HG03025 (cell line): Measurements from ENCODE around the gene CPEB4.

ENCODE experiments used
- ATAC-seq: cut with Tn5 transposase; IDR thresholded peaks from one replicate; pipeline ENCODE4 v1.9.1; 2021; ENCODE audit warnings: mild to moderate bottlenecking, moderate library complexity; ENCODE audit not compliant: unreplicated experiment, low FRiP score

The CPEB4 gene

DNA sequence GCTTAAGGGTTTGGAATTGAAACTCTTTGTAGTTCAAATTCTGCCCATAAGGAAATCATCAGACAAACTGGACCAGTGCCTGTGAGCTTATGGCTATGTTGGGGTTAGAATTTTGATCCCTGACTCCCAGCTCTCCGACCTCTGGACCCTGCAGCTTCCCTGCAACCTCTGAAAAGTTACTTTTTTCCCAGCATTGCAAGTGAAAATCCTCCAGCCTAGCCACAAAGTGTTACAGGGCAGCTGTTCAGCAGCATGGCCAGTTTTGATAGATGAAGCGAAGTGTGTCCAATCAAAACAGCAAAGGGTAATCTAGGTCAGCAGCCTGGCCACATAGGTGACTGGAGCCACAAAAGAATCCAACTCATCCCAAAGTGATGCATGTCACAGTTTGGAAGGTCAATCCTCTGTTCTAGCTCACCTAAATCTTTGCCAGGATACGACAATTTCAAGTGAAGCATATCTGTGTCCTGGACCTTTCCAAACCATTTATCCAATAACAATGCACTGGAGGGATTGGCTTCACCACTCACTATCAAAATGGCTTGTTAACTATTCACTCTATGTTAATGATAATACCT is 4.7 kb upstream of the CPEB4 start:
- ATAC-seq, result no peak

GRCh38 chr5:173884402-173885053 is 3.6 kb upstream of the CPEB4 start:
- ATAC-seq, result no peak

DNA sequence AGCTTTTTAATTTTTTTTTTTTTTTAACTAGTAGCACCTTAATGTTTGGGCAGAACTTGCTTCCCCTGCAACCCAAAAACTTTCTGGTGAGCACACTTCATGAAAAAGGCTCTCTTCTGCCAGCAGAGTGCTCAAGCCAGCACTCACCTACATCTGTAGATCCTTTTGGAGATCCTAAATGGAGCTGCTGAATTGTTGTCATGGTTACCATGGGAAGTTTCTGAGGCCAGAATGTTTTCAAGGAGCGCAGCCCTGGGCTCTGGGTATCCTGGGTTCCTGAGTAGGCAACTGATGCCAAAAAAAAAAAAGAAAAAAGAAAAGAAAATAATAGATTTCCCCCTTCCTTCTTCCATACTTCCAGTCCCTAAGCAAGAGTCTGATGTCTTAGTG is 3.1 kb upstream of the CPEB4 start:
- no peak for ATAC-seq

DNA sequence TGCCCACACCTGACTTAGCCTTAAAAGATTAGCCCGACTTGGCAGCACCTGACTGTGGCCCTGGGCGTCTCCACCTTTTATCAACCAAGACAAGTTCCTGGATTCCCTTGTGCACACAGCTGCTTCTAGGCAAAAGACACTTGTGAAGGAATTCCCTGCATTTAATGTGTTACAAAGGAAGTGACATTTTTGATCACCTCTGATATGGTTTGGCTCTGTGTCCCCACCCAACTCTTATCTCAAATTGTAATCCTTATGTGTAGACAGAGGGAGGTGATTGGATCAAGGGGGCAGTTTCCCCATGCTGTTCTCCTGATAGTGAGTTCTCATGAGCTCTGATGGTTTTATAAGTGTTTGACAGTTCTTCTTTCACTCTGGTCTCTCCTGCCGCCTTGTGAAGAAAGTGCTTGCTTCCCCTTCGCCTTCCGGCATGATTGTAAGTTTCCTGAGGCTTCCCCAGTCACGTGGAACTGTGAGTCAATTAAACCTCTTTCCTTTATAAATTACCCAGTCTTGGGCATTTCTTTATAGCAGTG is 2.6 kb upstream of the CPEB4 start:
- no peak for ATAC-seq

DNA sequence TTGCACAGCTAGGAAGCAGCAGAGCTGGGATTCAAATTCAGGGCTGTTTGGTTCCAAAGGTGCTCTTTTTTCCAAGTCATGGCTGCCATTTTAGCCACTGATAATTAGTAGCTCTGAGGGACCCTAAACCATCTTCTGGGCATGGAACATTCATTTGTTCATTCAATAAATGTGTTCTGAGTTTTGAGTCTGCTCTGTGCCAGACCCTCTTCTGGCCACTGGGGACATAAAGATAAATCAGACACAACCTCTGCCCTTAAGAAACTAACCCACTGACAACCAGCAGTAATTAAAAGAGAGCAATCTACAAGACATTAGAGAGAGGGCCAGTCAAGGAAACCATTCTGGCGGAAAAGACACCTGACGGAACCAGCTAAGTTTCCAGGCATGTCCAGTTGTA is 2.0 kb upstream of the CPEB4 start:
- no peak for ATAC-seq

DNA sequence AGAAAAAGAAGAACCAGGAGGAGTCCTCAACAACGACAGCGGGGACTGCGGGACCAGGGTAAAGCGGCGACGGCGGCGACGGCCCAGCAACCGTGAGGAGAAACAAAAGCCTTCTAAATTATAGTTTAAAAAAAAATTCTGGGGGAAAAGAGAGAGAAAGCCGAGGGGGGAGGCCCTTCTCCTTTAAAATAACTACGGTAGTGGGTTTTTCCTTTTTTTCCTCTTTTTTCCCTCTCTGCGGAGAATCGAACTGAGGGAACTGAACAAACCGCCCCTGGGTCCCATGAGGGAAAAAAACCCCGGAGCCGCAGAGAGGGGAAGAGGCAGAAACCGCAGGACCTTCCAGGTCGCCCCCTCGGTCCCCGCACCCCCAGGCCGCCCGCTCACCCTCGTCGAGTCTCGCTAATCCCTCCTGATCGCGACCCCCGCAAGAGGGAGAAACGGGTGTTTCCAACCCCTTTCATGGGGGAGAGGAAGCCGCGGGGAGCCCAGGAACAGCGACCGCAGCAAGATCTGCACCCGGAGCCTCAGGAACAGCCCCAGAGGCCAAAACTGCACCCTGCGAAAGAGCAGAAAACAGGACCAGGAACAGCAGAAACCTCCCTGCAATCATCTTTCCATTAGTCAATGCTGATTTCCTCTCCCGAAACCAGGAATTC is 453 bp downstream of the CPEB4 start:
- ATAC-seq, result no peak

GRCh38 chr5:173890195-173890991 is 2.2 kb downstream of the CPEB4 start:
- ATAC-seq, result no peak

GRCh38 chr5:173891308-173892116 is 3.4 kb downstream of the CPEB4 start:
- no peak for ATAC-seq

DNA sequence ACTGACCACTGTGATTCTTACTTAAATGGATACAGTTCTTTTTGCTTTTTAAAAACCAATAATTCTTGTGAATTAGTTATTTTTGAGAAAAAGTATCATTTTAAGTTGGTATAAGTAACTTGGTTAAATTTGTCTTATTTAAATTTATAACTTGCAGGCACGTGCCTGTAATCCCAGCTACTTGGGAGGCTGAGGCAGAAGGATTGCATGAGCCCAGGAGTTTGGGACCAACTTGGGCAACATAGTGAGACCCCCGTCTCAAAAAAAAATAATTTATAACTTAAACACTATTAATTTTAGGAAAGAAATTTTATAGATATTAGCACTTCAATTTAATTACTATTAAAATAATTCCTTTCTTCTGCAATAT is 5.0 kb downstream of the CPEB4 start:
- ATAC-seq, result no peak

GRCh38 chr5:173895401-173896165 is 7.4 kb downstream of the CPEB4 start:
- ATAC-seq, result no peak

DNA sequence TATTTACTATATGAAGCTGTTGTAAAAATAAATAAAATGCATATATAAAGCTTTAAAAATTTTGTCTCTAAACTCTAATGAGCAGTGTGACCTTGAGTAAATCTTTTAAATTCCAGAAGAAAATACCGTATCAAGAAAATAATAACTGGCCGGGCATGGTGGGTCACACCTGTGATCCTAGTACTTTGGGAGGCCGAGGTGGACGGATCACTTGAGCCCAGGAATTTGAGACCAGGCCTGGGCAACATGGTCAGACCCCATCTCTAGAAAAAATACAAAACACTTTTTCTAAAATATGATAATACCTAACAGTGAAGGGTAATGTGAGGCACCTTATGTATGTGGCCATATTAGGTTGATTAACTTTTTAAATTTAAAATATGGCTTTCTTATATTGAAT is 8.5 kb downstream of the CPEB4 start:
- ATAC-seq, result no peak

DNA sequence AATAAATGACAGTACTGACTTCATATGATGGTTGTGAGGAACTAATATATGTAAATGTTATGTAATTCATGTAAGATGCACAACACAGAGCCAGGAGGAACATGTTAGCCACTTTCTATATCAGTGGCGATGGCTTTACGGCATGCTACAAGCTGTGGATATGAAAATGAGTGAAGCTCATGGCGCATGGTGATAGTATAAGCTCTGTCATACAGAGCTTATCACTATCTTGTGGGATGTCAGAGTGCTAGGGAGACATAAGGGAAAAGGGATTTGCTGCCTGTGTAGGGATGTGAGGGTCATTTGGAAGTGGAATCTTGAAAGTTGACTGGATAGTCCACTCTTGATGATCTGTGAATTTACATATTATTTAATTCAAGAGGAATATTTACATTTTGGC is 13.6 kb downstream of the CPEB4 start:
- no peak for ATAC-seq

DNA sequence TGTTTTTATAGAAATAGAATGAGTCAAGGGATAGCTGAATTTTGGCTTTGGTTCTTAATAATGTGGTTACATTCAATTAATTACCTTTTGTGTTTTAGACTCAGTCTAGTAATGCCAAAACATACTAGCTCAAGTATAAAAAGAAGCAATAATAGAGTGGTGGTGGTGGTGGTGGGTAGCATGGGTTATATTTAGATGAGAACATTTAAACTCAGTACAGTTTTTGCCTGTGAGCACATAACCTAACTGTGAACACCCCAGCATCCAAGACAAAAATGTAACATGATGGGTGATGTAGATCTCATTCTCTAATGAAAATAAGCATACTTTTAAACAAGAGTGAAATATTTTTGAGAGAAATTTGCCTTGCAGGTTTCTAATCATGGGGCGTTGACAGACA is 14.2 kb downstream of the CPEB4 start:
- ATAC-seq, result no peak

- ATAC-seq, result no peak
Measured at GRCh38 chr5:173902743-173903142, 14.6 kb downstream of the CPEB4 start.

- no peak for ATAC-seq
Measured at GRCh38 chr5:173903396-173904140, 15.4 kb downstream of the CPEB4 start.

GRCh38 chr5:173904151-173904550 is 16.0 kb downstream of the CPEB4 start:
- ATAC-seq, result no peak

DNA sequence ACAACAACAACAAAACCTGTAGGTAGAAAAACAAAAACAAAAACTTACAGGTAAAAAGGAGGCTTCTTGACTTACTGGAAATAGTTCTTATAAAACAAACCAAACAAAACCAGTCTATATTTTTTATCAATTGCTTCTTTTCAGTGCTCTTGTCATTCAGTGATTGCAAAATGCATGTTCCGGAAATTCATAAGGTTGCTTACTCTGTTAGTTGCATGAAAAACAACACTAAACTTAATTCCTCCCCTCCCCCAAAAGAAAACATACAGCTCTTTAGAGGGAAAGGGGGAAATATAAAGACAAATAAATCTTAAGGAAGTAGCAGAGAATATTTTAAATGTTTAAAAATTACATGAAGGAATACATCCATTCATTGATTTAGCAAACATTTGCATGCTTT is 19.1 kb downstream of the CPEB4 start:
- ATAC-seq, result no peak

DNA sequence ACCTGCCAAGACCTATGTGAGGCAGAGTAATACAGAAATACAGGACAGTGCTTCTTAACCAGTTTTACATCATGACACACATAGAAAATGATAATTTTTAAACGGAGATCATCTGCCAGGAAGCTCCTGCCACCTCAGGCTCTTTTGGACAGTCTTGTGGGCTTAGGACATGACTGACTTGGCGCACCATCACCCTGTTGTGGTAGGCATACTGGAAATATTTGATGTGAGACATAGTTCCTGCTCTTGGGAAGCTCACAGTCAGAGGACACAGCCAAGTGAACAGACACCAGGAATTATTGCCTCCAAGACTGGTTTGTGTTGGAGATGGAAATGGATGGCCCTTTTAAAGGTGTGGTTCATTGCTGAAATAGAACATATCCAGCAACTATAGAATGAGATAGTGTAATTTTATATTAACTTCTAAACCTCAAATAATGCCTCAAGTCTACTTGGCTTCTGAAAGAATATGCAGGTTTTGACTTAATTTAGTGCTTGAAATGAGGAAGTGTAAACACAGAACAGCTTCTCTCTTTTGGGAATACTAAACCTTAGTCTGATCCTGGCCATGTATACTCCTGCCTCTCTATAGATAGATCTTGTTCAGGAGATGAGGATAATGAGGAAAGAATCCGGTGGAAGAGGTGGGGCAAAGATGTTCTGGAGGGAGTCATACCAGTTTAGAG is 19.7 kb downstream of the CPEB4 start:
- no peak for ATAC-seq
